HepG2 (cell line): Measurements from ENCODE around the gene UBE2M. TPM values are rescaled to one million over a fixed set of nuclear protein-coding genes. Genes with fewer than 3 reads are reported as not detected.

Source experiments
- DZIP1 ChIP-seq: sonication (generic); formaldehyde crosslinking; IDR thresholded peaks from 2 replicates; pipeline ENCODE4 v1.5.0; 2020; ENCODE audit warnings: mild to moderate bottlenecking, missing genetic modification reagents
- KAT2B ChIP-seq: fragments of 150-350 bp; IDR thresholded peaks from 2 replicates; pipeline ENCODE4 v1.6.1; 2014; ENCODE audit warnings: low read depth, low read length, borderline replicate concordance
- KLF13 ChIP-seq: sonication (generic); formaldehyde crosslinking; IDR thresholded peaks from 2 replicates; pipeline ENCODE4 v1.4.0; 2020; ENCODE audit warnings: mild to moderate bottlenecking, missing genetic modification reagents
- MYC ChIP-seq: sonication (generic); formaldehyde crosslinking; IDR thresholded peaks from 2 replicates; pipeline ENCODE4 v1.9.0; 2021; ENCODE audit warnings: missing genetic modification reagents, borderline replicate concordance
- RARA ChIP-seq: IDR thresholded peaks from 2 replicates; pipeline ENCODE4 v1.6.1; 2016; ENCODE audit warnings: missing genetic modification reagents, missing compliant biosample characterization
- RBAK ChIP-seq: sonication (generic); formaldehyde crosslinking; IDR thresholded peaks from 2 replicates; pipeline ENCODE4 v1.5.1; 2020; ENCODE audit warnings: mild to moderate bottlenecking, missing genetic modification reagents
- RNF2 ChIP-seq: fragments of 450-650 bp; conservative IDR thresholded peaks from 2 replicates; pipeline ENCODE4 v1.6.1; 2016; ENCODE audit warnings: low read depth
- SALL2 ChIP-seq: sonication (generic); formaldehyde crosslinking; IDR thresholded peaks from 2 replicates; pipeline ENCODE4 v1.8.1; 2023; ENCODE audit warnings: mild to moderate bottlenecking, missing genetic modification reagents, inconsistent platforms
- SMYD3 ChIP-seq: sonication (generic); formaldehyde crosslinking; IDR thresholded peaks from 2 replicates; pipeline ENCODE4 v1.8.1; 2023; ENCODE audit warnings: mild to moderate bottlenecking, missing genetic modification reagents
- TSC22D2 ChIP-seq: sonication (generic); formaldehyde crosslinking; IDR thresholded peaks from 2 replicates; pipeline ENCODE4 v1.5.1; 2020; ENCODE audit warnings: missing genetic modification reagents, mild to moderate bottlenecking, borderline replicate concordance
- ZBTB42 ChIP-seq: sonication (generic); formaldehyde crosslinking; IDR thresholded peaks from 2 replicates; pipeline ENCODE4 v1.5.0; 2020; ENCODE audit warnings: mild to moderate bottlenecking, missing genetic modification reagents
- ZBTB7B ChIP-seq: sonication (generic); formaldehyde crosslinking; IDR thresholded peaks from 2 replicates; pipeline ENCODE4 v1.4.0; 2020; ENCODE audit warnings: missing genetic modification reagents
- ZC3H4 ChIP-seq: sonication (generic); formaldehyde crosslinking; IDR thresholded peaks from 2 replicates; pipeline ENCODE4 v1.4.0; 2020; ENCODE audit warnings: missing genetic modification reagents, borderline replicate concordance
- ZNF451 ChIP-seq: sonication (generic); formaldehyde crosslinking; IDR thresholded peaks from 2 replicates; pipeline ENCODE4 v1.5.0; 2020; ENCODE audit warnings: mild to moderate bottlenecking, missing genetic modification reagents
- ZNF879 ChIP-seq: sonication (generic); formaldehyde crosslinking; IDR thresholded peaks from 2 replicates; pipeline ENCODE4 v1.8.1; 2023; ENCODE audit warnings: missing genetic modification reagents
- ZSCAN25 ChIP-seq: sonication (generic); formaldehyde crosslinking; IDR thresholded peaks from 2 replicates; pipeline ENCODE4 v1.8.0; 2022; ENCODE audit warnings: mild to moderate bottlenecking, missing genetic modification reagents
- ZSCAN5A ChIP-seq: sonication (generic); formaldehyde crosslinking; IDR thresholded peaks from 2 replicates; pipeline ENCODE4 v1.8.0; 2022; ENCODE audit warnings: mild to moderate bottlenecking, missing genetic modification reagents, borderline replicate concordance
- polyA plus RNA-seq, 8 experiments: library from polyadenylated mRNA; depleted of rRNA in 3 of 8; stranded (reverse) in 7 of 8; unstranded in 1 of 8; fragments of >200 nt; fragmentation: Illumina TruSeq in 4 of 8; extraction: Trizol in 4 of 8; gene quantifications; 2 replicates each; pipeline versions ENCODE4 v1.2.1 to v1.2.3, GENCODE V29; 2011 to 2016; ENCODE audit warnings: low read depth in 4 of 8, missing spikeins in 1 of 8, mixed read lengths in 1 of 8; ENCODE audit not compliant: insufficient read depth in 1 of 8
- total RNA-seq, 5 experiments: library from RNA; depleted of rRNA; stranded (reverse); fragments of >200 nt; fragmentation: Illumina TruSeq; extraction: Trizol; gene quantifications; 2 replicates each; pipeline ENCODE4 v1.2.3, GENCODE V29; 2016; ENCODE audit warnings: low read depth in 1 of 5
- TF ChIP-seq, protein P1 (sequence below): sonication (generic); formaldehyde crosslinking; IDR thresholded peaks from 2 replicates; pipeline ENCODE4 v1.4.0; 2020; ENCODE audit warnings: missing genetic modification reagents
- TF ChIP-seq, protein P2 (sequence below): sonication (generic); formaldehyde crosslinking; IDR thresholded peaks from 2 replicates; pipeline ENCODE4 v1.4.0; 2020; ENCODE audit warnings: mild to moderate bottlenecking, missing genetic modification reagents
- TF ChIP-seq, protein P3 (sequence below): sonication (generic); formaldehyde crosslinking; IDR thresholded peaks from 2 replicates; pipeline ENCODE4 v1.4.0; 2020; ENCODE audit warnings: mild to moderate bottlenecking, low read depth, missing genetic modification reagents

Gene UBE2M
- total and polyA plus RNA-seq, 2 of the 13 experiments (the other 11 are each of a cell fraction or from before 2014, with no cell fraction given): 36.2 to 50.3 TPM

- TF ChIP-seq ZSCAN5A: peak; percentile 75; the same call in 1 of the 2 replicates
- TF ChIP-seq SMYD3 (CRISPR knock-in tag): no peak
- peak; percentile 70 for TF ChIP-seq DZIP1 (CRISPR knock-in tag)
- 0 out of 2 replicates have a peak, but pooled peaks have one; percentile 68 for TF ChIP-seq ZNF451
- peak; percentile 58; the same call in 1 of the 2 replicates for TF ChIP-seq ZBTB42 (CRISPR knock-in tag)
- peak; percentile 93 for TF ChIP-seq MYC (CRISPR knock-in tag)
- peak; percentile 76 for TF ChIP-seq RARA (CRISPR knock-in tag)
- TF ChIP-seq ZNF879 (CRISPR knock-in tag): peak; percentile 80; the same call in 1 of the 2 replicates
- peak; percentile 52 for TF ChIP-seq ZBTB7B (CRISPR knock-in tag)
- 0 out of 2 replicates have a peak, but pooled peaks have one; percentile 44 for TF ChIP-seq KLF13 (CRISPR knock-in tag)
- peak; percentile 69 for TF ChIP-seq ZSCAN25 (CRISPR knock-in tag)
- TF ChIP-seq, protein P1, sequence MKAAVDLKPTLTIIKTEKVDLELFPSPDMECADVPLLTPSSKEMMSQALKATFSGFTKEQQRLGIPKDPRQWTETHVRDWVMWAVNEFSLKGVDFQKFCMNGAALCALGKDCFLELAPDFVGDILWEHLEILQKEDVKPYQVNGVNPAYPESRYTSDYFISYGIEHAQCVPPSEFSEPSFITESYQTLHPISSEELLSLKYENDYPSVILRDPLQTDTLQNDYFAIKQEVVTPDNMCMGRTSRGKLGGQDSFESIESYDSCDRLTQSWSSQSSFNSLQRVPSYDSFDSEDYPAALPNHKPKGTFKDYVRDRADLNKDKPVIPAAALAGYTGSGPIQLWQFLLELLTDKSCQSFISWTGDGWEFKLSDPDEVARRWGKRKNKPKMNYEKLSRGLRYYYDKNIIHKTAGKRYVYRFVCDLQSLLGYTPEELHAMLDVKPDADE: peak; percentile 14; the same call in 1 of the 2 replicates
- TF ChIP-seq ZC3H4 (CRISPR knock-in tag): no peak; the same call in 1 of the 2 replicates
- peak; percentile 47 for TF ChIP-seq RBAK (CRISPR knock-in tag)
- 0 out of 2 replicates have a peak, but pooled peaks have one; percentile 62 for TF ChIP-seq RNF2
- no peak for TF ChIP-seq KAT2B
- TF ChIP-seq, protein P2, sequence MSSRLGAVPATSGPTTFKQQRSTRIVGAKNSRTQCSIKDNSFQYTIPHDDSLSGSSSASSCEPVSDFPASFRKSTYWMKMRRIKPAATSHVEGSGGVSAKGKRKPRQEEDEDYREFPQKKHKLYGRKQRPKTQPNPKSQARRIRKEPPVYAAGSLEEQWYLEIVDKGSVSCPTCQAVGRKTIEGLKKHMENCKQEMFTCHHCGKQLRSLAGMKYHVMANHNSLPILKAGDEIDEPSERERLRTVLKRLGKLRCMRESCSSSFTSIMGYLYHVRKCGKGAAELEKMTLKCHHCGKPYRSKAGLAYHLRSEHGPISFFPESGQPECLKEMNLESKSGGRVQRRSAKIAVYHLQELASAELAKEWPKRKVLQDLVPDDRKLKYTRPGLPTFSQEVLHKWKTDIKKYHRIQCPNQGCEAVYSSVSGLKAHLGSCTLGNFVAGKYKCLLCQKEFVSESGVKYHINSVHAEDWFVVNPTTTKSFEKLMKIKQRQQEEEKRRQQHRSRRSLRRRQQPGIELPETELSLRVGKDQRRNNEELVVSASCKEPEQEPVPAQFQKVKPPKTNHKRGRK (CRISPR knock-in tag): peak; percentile 58; the same call in 1 of the 2 replicates
- peak; percentile 61; the same call in 1 of the 2 replicates for TF ChIP-seq TSC22D2 (CRISPR knock-in tag)
- TF ChIP-seq, protein P3, sequence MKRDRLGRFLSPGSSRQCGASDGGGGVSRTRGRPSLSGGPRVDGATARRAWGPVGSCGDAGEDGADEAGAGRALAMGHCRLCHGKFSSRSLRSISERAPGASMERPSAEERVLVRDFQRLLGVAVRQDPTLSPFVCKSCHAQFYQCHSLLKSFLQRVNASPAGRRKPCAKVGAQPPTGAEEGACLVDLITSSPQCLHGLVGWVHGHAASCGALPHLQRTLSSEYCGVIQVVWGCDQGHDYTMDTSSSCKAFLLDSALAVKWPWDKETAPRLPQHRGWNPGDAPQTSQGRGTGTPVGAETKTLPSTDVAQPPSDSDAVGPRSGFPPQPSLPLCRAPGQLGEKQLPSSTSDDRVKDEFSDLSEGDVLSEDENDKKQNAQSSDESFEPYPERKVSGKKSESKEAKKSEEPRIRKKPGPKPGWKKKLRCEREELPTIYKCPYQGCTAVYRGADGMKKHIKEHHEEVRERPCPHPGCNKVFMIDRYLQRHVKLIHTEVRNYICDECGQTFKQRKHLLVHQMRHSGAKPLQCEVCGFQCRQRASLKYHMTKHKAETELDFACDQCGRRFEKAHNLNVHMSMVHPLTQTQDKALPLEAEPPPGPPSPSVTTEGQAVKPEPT (CRISPR knock-in tag): peak; percentile 91
- peak; percentile 89 for TF ChIP-seq SALL2
These were observed 38.8 kb downstream of the UBE2M start, which contains the start of gene ZBTB45 (continued) for GRCh38 chr19:58519355-58520256.
